HT1080 (cell line): ENCODE results near the gene UNC119B. TPM values are rescaled to one million over a fixed set of nuclear protein-coding genes. Genes with fewer than 3 reads are reported as not detected.

Experiments used
- DNase-seq: peaks from one replicate; pipeline ENCODE4 v3.0.0-alpha.2; 2015; ENCODE audit warnings: low read depth
- total RNA-seq: library from RNA; depleted of rRNA; stranded (reverse); fragments of >200 nt; shearing (Covaris generic); gene quantifications from 2 replicates; pipeline ENCODE4 v1.2.3, GENCODE V29; 2014

The UNC119B gene
- total RNA-seq, 1 experiment from 2014 or later = 11.1 TPM

GRCh38 chr12:120687578-120688289 is 22.5 kb upstream of the UNC119B start:
- no peak for DNase-seq

DNA sequence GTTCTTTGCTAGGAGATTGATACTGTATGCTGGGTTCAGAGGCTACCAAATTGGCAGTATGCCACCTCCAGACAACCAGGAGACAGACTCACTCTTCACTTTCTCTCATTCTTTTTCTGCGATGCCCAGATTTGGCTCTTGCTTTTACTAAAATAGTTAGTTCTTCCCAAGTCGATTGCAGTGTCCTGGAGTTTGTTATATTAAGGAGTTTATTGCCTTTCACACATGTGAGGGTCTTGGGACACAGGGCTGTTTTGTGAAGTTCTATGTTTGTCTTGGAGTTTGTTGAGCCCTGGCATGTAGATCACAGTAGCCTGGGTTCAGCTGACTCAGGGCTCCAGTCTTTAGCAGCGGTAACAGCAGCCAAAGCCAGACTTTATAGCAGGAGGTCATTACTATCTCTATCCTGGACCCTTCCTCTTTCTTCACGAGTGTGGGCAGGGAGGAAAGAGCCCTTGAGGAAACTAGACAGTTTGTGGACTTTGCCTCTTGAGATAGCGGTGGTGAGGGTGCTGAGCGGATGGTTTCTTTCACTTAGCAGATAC is 21.7 kb upstream of the UNC119B start:
- no peak for DNase-seq

GRCh38 chr12:120689397-120690082 is 20.7 kb upstream of the UNC119B start:
- DNase-seq = no peak

- DNase-seq = no peak
Measured at GRCh38 chr12:120690083-120690450, 20.2 kb upstream of the UNC119B start.

DNA sequence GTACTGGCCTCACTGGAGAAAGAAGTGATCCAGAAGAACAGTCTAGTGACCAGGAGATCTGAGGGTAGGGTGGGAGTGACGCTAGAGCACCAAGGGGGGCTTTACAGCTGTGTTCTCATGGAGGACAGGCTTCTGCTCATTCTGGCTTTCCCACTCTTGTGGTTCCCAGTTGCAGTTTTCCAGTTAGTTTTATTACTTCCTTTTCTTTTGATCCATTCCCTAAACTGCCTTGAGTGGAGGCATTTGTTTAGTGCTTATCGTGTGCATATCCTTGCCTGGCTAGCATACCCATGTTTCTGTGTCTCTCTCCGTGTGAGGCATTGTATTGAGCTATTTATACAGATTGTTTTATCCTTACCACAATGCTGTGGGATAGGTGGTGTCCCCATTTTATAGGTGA is 19.3 kb upstream of the UNC119B start:
- no peak for DNase-seq

- no peak for DNase-seq
Measured at GRCh38 chr12:120692524-120693033, 17.7 kb upstream of the UNC119B start.

- DNase-seq = no peak
Measured at GRCh38 chr12:120693848-120694247, 16.4 kb upstream of the UNC119B start.

DNA sequence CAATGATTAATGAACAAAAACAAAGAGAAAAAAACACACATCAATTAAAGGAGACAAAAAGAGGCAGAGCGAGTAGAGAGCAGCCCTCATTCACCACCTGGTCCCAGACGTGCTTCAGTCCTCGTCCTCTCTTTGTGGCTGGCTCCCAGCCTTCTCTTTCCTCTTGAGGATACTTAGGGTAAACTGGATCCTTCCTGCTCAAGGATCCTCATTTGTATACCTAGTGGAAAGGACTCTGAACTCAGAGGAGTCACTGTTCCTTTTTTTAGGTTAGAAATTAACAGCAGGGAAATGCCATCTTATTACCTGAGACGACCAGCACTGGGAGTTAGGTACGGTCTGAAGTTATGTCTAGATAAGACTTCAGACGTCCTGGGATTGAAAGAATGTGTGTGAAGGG is 13.6 kb upstream of the UNC119B start:
- no peak for DNase-seq

GRCh38 chr12:120697344-120697743 is 12.9 kb upstream of the UNC119B start:
- DNase-seq = no peak

- no peak for DNase-seq
Measured at GRCh38 chr12:120698665-120699064, 11.6 kb upstream of the UNC119B start.

DNA sequence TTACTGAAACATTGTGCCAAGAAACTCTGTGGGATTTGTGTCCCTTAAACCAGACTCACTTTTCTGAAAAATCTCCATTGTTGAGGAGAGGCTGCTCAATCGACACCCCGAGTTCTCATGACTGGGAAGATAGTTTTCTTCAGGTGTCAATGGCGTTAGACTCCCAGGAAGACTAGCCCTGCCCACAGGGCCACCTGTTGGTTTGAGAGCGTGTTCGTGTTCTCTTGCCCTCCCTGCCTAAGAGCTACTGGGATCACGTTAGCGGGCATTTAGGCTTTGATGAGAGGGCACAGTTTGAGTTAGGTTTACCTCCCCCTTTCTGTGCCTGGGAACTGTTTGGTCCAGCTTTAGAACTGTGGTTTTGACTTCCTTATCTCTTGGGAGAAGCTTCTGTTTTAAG is 10.7 kb upstream of the UNC119B start:
- DNase-seq = no peak

DNA sequence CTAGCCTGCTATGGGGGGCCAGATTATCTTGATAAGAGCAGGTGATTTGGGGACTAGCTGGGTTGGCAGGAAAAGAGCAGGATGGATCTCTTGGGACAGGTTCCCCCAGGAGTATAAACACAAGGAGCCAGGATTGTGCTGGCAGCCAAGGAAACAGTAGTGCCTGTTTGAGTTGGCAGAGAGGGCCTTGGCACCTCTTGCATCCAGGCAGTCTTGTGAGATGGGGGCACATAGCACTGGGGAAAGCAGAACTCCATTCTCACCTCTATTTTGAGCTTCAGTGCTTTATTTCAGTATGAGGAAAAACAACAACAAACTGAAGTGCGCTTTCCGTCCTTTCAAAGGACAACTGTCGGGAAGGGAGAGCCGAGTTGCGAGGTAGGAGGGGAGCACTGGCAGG is 9.4 kb upstream of the UNC119B start:
- no peak for DNase-seq

GRCh38 chr12:120702637-120703036 is 7.6 kb upstream of the UNC119B start:
- DNase-seq = no peak

- no peak for DNase-seq
Measured at GRCh38 chr12:120703311-120703942, 6.8 kb upstream of the UNC119B start.

- DNase-seq = no peak
Measured at GRCh38 chr12:120705618-120706017, 4.6 kb upstream of the UNC119B start.

GRCh38 chr12:120706029-120706428 is 4.2 kb upstream of the UNC119B start:
- no peak for DNase-seq

- DNase-seq = no peak
Measured at GRCh38 chr12:120708651-120709050, 1.6 kb upstream of the UNC119B start.

GRCh38 chr12:120710805-120711296 is 593 bp downstream of the UNC119B start:
- no peak for DNase-seq

GRCh38 chr12:120711411-120711810 is 1.2 kb downstream of the UNC119B start:
- no peak for DNase-seq

DNA sequence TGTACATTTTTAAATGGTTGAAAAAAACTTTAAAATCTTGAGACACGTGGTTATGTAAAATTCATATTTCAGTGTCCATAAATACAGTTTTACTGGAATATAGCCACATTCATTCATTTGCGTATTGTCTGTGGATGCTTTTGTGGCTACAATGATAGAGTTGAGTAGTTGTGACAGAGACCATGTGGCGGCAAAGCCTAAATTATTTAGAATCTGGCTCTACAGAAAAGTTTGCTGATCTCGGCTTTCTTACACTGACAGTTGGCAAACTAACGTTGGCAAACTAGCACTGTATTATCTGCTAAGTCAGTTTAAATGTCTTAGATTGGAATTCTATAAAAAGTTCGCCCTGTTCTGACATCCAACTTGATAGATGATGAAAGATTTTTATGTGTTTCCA is 2.4 kb downstream of the UNC119B start:
- DNase-seq = no peak

DNA sequence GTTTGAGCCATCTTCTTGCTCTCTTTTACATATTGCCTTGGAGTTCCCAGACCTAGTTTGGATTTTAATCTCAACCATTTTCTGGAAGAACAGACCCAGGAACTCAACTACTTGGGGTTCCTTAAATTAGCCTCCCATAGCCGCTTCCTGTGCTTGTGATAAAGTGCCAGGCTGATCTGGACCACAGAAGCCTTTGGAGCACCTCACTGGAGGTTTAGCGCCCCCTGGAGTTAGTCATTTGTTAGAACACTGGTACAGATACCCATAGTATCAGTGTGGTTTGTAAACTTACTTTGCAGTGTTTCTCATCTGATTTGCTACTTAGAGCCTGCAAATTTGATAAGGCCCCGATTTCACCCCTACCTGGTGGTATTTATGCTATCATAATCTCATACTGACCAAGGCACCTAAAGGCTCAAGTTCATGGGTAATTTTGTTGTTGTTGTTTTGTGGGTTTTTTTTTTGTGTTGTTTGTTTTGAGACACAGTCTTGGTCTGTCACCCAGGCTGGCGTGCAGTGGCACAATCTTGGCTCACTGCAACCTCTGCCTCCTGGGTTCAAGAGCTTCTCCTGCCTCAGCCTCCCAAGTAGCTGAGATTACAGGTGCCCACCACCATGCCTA is 3.7 kb downstream of the UNC119B start:
- DNase-seq = peak; percentile 57

DNA sequence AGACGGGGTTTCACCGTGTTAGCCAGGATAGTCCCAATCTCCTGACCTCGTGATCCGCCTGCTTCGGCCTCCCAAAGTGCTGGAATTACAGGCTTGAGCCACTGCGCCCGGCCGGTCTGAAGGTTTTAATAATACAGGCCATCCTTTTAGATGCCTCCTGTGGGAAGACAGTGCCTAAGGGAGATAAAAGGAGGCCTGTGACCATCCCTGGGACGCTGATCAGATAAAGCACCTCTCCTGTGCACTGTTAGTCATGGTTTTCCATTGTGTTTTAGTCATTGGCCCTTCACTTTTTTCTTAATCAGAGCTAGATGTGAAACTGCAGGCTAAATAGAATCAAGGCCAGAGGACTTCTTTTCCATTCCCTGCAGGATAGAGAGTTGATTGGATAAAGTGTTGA is 7.8 kb downstream of the UNC119B start:
- DNase-seq = no peak
